Measurements from ENCODE around the gene ELAVL1.
"Not testable (repeated sequence)": the region's sequence is repeated elsewhere in the genome, so short reads cannot be mapped to it uniquely, and the experiment has no call there.

Gene ELAVL1

DNA sequence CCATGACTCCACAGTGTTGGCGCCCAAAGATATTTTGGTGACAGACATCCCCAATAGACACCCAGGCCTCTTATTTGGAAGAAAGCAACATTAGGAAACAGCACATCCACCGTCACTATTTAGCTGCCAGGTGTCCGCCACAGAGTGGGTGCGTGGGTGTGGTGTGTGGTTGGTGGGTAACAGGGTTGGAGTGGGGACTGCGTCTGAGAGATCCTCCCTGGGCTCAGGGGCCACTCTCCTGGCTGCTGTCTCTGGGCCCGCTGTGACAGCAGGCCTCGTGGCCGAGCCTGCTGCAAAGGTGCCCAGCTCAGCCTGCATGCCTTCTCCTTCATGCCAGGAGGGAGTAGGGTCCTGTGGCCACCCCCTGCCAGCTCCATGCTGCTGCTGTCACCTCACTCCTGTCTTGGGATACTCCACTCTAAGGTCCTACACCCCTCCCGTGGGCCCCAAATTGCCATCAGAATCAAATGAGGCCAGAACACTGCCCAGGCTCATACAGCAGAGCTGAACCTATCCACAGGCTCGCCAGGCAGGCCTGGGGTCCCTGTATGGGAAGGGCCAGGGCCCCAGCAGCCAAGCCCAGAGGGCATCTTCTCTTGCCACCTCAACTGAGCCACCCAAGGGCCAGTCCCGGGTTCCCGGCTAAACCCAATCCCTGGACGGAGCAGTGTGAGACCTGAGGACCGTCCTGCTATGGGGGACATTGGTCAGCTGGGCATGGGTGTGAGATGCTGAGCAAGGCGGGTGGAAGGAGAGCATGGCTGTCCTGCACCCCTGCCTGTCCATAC, 37.2 kb downstream of the ELAVL1 start:
- Histone ChIP-seq H3K79me2 (ENCODE audit: control insufficient read depth, insufficient read depth, low read length, unreplicated experiment) (no peaks in the 10 kb centered on the region), H3K27ac (ENCODE audit: low read depth, low read length) (no peak overlapping the region), H2AFZ (ENCODE audit: low read length, unreplicated experiment) (no peak overlapping the region), H3K27me3 (ENCODE audit: insufficient read depth, low read length) (no peaks in the 10 kb centered on the region), H3K36me3 (ENCODE audit: insufficient read depth, low read length) (no peaks in the 10 kb centered on the region), H3K4me1 (ENCODE audit: control insufficient read depth, insufficient read depth, low read length, unreplicated experiment) (no peaks in the 10 kb centered on the region), H3K4me3 (ENCODE audit: low read depth, low read length) (no peak overlapping the region)

DNA sequence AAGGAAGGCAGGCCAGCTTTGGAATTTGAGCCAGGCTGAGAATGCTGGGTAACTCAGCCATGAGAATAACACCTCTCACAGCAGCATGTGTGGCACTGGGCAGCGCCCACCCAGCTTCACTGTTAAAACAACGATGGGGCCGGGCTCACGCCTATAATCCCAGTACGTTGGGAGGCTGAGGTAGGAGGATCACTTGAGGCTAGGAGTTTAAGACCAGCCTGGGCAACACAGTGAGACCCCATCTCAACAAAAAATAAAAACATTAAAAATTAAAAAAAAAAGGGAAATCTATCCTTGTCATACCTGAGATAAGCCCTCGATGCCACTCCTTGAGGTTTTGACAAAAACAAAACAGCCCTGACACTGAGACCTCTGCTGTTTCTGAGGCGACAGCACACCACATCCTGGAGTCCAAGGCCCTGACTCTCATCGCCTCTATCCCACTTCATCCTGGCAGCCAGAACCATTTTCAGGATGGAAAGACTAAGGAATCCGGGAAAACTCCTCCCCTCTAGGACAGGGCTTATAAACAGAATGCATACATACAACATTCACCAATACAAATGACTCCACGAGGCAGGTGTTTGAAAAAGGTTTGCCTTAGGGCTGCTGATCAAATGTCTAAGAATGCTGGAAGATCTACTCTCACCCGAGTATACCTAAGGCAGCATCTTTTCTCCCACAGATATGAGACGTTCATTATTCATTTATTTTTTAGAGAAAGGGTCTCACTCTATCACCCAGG, 39.3 kb downstream of the ELAVL1 start:
- H3K79me2 ChIP-seq (ENCODE audit: control insufficient read depth, insufficient read depth, low read length, unreplicated experiment): no peaks in the 10 kb centered on the region
- no peak overlapping the region for H3K4me3 ChIP-seq (ENCODE audit: low read depth, low read length)
- H3K4me1 ChIP-seq (ENCODE audit: control insufficient read depth, insufficient read depth, low read length, unreplicated experiment): no peaks in the 10 kb centered on the region
- H3K36me3 ChIP-seq (ENCODE audit: insufficient read depth, low read length): no peaks in the 10 kb centered on the region
- H2AFZ ChIP-seq (ENCODE audit: low read length, unreplicated experiment): no peak overlapping the region
- no peaks in the 10 kb centered on the region for H3K27me3 ChIP-seq (ENCODE audit: insufficient read depth, low read length)
- H3K27ac ChIP-seq (ENCODE audit: low read depth, low read length): no peak overlapping the region

DNA sequence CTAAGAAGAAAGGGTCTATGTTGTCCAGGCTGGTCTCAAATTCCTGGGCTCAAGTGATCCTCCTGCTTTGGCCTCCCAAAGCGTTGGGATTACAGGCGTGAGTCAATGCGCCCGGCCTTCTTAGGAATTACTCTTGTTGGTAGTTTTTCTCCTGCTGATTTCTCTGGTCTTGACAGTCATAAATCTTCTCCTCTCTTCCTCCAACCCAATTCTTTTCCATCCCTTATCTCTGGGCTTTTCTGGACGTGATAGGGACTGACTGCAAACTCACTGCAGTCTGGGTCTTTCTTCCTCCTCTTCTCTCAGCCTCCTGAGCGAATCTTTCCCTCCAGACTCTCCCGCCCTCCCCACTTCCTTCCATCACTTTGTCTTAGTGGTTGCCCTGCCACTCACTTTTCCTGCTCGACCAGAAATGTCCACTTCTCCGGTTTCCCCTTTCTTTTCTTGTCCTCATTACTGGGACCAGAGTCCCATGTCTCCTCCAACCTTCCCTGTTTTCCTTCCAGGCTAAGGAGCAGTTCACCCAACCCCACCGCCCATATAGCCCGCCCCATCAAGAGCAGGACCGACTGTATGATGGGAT, 40.1 kb downstream of the ELAVL1 start:
- Histone ChIP-seq H3K4me3 (ENCODE audit: low read depth, low read length) (no peak overlapping the region), H2AFZ (ENCODE audit: low read length, unreplicated experiment) (no peak overlapping the region), H3K4me1 (ENCODE audit: control insufficient read depth, insufficient read depth, low read length, unreplicated experiment) (no peaks in the 10 kb centered on the region), H3K27ac (ENCODE audit: low read depth, low read length) (no peak overlapping the region), H3K36me3 (ENCODE audit: insufficient read depth, low read length) (no peaks in the 10 kb centered on the region), H3K27me3 (ENCODE audit: insufficient read depth, low read length) (no peaks in the 10 kb centered on the region), H3K79me2 (ENCODE audit: control insufficient read depth, insufficient read depth, low read length, unreplicated experiment) (no peaks in the 10 kb centered on the region)

DNA sequence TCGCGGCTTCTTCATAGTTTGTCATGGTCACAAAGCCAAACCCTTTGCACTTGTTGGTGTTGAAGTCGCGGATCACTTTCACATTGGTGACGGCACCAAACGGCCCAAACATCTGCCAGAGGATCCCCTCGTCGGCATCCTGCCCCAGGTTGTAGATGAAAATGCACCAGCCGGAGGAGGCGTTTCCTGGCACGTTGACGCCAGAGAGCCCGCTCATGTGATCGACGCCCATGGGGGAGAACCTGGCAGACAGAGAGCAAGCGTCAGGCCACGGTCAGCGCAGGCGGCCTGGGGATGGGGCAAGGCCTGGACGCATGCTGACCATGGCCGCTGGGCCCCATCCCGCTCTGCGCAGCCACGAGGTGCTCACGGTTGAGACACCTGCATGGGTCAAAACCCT, 41.9 kb downstream of the ELAVL1 start:
- H3K27ac ChIP-seq (ENCODE audit: low read depth, low read length): no peak overlapping the region
- H3K79me2 ChIP-seq (ENCODE audit: control insufficient read depth, insufficient read depth, low read length, unreplicated experiment): no peaks in the 10 kb centered on the region
- H3K27me3 ChIP-seq (ENCODE audit: insufficient read depth, low read length): no peaks in the 10 kb centered on the region
- H2AFZ ChIP-seq (ENCODE audit: low read length, unreplicated experiment): no peak overlapping the region
- H3K36me3 ChIP-seq (ENCODE audit: insufficient read depth, low read length): no peaks in the 10 kb centered on the region
- H3K4me3 ChIP-seq (ENCODE audit: low read depth, low read length): no peak overlapping the region
- no peaks in the 10 kb centered on the region for H3K4me1 ChIP-seq (ENCODE audit: control insufficient read depth, insufficient read depth, low read length, unreplicated experiment)

- no peak overlapping the region for H3K4me3 ChIP-seq (ENCODE audit: low read depth, low read length)
- H3K4me1 ChIP-seq (ENCODE audit: control insufficient read depth, insufficient read depth, low read length, unreplicated experiment): no peaks in the 10 kb centered on the region
- H3K27me3 ChIP-seq (ENCODE audit: insufficient read depth, low read length): no peaks in the 10 kb centered on the region
- H2AFZ ChIP-seq (ENCODE audit: low read length, unreplicated experiment): no peak overlapping the region
- no peak overlapping the region for H3K27ac ChIP-seq (ENCODE audit: low read depth, low read length)
- no peaks in the 10 kb centered on the region for H3K36me3 ChIP-seq (ENCODE audit: insufficient read depth, low read length)
- H3K79me2 ChIP-seq (ENCODE audit: control insufficient read depth, insufficient read depth, low read length, unreplicated experiment): no peaks in the 10 kb centered on the region
Measured at GRCh38 chr19:7962644-7963268, 42.7 kb downstream of the ELAVL1 start.

- H3K4me3 ChIP-seq (ENCODE audit: low read depth, low read length): no peak overlapping the region
- H3K79me2 ChIP-seq (ENCODE audit: control insufficient read depth, insufficient read depth, low read length, unreplicated experiment): no peaks in the 10 kb centered on the region
- no peaks in the 10 kb centered on the region for H3K27me3 ChIP-seq (ENCODE audit: insufficient read depth, low read length)
- no peak overlapping the region for H2AFZ ChIP-seq (ENCODE audit: low read length, unreplicated experiment)
- no peaks in the 10 kb centered on the region for H3K4me1 ChIP-seq (ENCODE audit: control insufficient read depth, insufficient read depth, low read length, unreplicated experiment)
- no peak overlapping the region for H3K27ac ChIP-seq (ENCODE audit: low read depth, low read length)
- no peaks in the 10 kb centered on the region for H3K36me3 ChIP-seq (ENCODE audit: insufficient read depth, low read length)
Measured at GRCh38 chr19:7961920-7962626, 43.4 kb downstream of the ELAVL1 start.

- not testable (repeated sequence) for H3K36me3 ChIP-seq (ENCODE audit: insufficient read depth, low read length); H3K4me1 ChIP-seq (ENCODE audit: control insufficient read depth, insufficient read depth, low read length, unreplicated experiment); H3K4me3 ChIP-seq (ENCODE audit: low read depth, low read length); H2AFZ ChIP-seq (ENCODE audit: low read length, unreplicated experiment); H3K27me3 ChIP-seq (ENCODE audit: insufficient read depth, low read length); H3K79me2 ChIP-seq (ENCODE audit: control insufficient read depth, insufficient read depth, low read length, unreplicated experiment); H3K27ac ChIP-seq (ENCODE audit: low read depth, low read length)
Measured at GRCh38 chr19:7961082-7961481, 44.4 kb downstream of the ELAVL1 start.

- Histone ChIP-seq H3K36me3 (ENCODE audit: insufficient read depth, low read length) (no peaks in the 10 kb centered on the region), H2AFZ (ENCODE audit: low read length, unreplicated experiment) (no peak overlapping the region), H3K4me3 (ENCODE audit: low read depth, low read length) (no peak overlapping the region), H3K27ac (ENCODE audit: low read depth, low read length) (no peak overlapping the region), H3K4me1 (ENCODE audit: control insufficient read depth, insufficient read depth, low read length, unreplicated experiment) (no peaks in the 10 kb centered on the region), H3K27me3 (ENCODE audit: insufficient read depth, low read length) (no peaks in the 10 kb centered on the region), H3K79me2 (ENCODE audit: control insufficient read depth, insufficient read depth, low read length, unreplicated experiment) (no peaks in the 10 kb centered on the region)
Measured at GRCh38 chr19:7959211-7959610, 46.2 kb downstream of the ELAVL1 start.

GRCh38 chr19:7955696-7956095, 49.7 kb downstream of the ELAVL1 start:
- no peaks in the 10 kb centered on the region for H3K27me3 ChIP-seq (ENCODE audit: insufficient read depth, low read length)
- no peak overlapping the region for H3K27ac ChIP-seq (ENCODE audit: low read depth, low read length)
- H3K4me1 ChIP-seq (ENCODE audit: control insufficient read depth, insufficient read depth, low read length, unreplicated experiment): no peaks in the 10 kb centered on the region
- H3K4me3 ChIP-seq (ENCODE audit: low read depth, low read length): no peak overlapping the region
- H2AFZ ChIP-seq (ENCODE audit: low read length, unreplicated experiment): no peak overlapping the region
- no peaks in the 10 kb centered on the region for H3K36me3 ChIP-seq (ENCODE audit: insufficient read depth, low read length)
- H3K79me2 ChIP-seq (ENCODE audit: control insufficient read depth, insufficient read depth, low read length, unreplicated experiment): no peaks in the 10 kb centered on the region

- Histone ChIP-seq H3K27me3 (ENCODE audit: insufficient read depth, low read length) (no peaks in the 10 kb centered on the region), H3K79me2 (ENCODE audit: control insufficient read depth, insufficient read depth, low read length, unreplicated experiment) (no peaks in the 10 kb centered on the region), H3K4me3 (ENCODE audit: low read depth, low read length) (no peak overlapping the region), H3K36me3 (ENCODE audit: insufficient read depth, low read length) (no peaks in the 10 kb centered on the region), H3K27ac (ENCODE audit: low read depth, low read length) (no peak overlapping the region), H3K4me1 (ENCODE audit: control insufficient read depth, insufficient read depth, low read length, unreplicated experiment) (no peaks in the 10 kb centered on the region), H2AFZ (ENCODE audit: low read length, unreplicated experiment) (no peak overlapping the region)
Measured at GRCh38 chr19:7953576-7953975, 51.9 kb downstream of the ELAVL1 start.
